ENCODE data around the gene NANOS2.

Gene NANOS2

DNA sequence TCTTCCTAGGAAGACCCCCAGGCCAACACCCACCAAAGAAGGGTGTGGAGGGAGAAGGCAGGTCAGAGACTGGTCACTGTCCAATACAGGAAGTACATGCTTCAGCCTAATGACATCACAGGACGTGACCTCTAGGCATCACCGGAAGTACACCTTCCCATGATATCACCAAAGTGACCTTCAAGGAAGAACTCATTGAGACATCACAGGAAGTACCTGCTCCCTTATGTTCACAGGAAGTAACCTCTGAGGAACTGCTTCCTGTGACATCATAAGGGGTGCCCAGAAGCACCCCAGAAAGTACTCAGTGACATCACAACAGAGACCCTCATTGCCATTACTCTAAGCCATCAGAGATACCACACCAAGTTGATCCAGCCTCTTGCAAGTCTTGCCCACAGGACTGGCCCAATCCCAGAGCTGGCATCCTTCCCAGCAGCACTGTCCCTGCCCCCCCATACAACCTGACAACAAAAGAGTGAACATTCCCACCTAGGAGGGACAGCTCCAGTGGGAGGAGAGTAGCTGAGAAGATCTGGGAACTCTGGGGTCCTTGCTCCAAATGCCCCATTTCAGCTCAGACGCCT, 24.2 kb upstream of the NANOS2 start:
- peaks cover 27% of the 10 kb centered on the region for H3K27me3 Mint-ChIP-seq
- H3K27ac Mint-ChIP-seq: no peak overlapping the region
- no peak overlapping the region for H3K4me3 Mint-ChIP-seq
- no peaks in the 10 kb centered on the region for H3K9me3 Mint-ChIP-seq
- H3K4me1 Mint-ChIP-seq: no peaks in the 10 kb centered on the region
- no peaks in the 10 kb centered on the region for H3K36me3 Mint-ChIP-seq

DNA sequence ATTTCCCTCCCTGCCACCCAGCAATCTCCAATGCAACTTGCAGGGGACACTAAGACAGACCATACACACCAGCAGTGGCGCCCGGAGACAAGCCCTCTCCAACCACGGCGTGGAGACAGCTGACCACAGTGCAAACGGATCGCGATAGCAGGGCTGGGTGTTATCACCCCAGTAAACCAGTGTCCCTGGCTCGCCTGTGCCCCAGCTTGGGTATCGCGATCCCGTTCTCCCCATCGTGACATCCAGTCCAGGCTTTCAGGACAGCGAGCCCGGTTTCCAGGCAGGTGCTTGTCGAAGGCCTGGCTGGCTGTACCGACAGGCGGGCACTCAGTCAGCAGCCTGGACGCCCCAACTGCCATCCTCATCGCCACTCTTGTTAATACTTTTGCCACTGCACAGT, 20.7 kb upstream of the NANOS2 start:
- no peaks in the 10 kb centered on the region for H3K9me3 Mint-ChIP-seq
- no peaks in the 10 kb centered on the region for H3K4me1 Mint-ChIP-seq
- H3K27me3 Mint-ChIP-seq: peaks cover 25% of the 10 kb centered on the region
- no peak overlapping the region for H3K27ac Mint-ChIP-seq
- H3K4me3 Mint-ChIP-seq: no peak overlapping the region
- H3K36me3 Mint-ChIP-seq: no peaks in the 10 kb centered on the region

DNA sequence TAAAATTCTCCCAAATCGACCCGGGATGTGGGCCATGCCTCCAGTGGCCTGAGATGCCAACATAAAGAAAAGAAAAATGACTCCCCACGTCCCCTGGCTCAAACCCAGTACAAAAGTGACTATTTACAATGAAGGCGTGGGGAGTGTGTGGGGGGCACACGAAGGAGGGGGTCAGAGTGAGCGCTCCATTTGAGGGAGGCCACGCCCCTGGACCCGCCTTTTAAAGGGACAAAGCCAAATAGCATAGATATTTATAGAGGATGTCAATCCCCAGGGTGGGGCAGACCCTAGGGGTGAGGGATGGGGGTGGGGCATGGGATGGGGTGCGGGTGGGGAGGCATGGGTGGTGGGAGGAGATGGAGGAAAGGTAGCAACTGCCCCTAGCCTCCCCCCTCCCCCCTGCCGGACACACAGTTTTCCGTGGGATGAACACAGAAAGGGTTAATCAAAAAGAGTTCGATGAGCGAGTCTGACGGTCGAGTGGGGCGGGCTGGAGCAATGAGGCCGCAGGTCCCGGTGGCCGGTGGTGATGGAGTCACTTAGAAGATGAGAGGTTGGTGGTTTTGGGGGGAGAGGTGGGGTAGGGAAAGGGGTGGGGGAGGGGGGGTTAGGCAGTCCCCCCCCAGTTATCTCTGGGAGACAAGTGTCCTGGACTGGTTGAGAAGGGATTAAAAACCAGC, 20.1 kb upstream of the NANOS2 start:
- Mint-ChIP-seq H3K27me3 (peaks cover 25% of the 10 kb centered on the region), H3K27ac (no peak overlapping the region), H3K4me3 (no peak overlapping the region), H3K36me3 (no peaks in the 10 kb centered on the region), H3K9me3 (no peaks in the 10 kb centered on the region), H3K4me1 (no peaks in the 10 kb centered on the region)

DNA sequence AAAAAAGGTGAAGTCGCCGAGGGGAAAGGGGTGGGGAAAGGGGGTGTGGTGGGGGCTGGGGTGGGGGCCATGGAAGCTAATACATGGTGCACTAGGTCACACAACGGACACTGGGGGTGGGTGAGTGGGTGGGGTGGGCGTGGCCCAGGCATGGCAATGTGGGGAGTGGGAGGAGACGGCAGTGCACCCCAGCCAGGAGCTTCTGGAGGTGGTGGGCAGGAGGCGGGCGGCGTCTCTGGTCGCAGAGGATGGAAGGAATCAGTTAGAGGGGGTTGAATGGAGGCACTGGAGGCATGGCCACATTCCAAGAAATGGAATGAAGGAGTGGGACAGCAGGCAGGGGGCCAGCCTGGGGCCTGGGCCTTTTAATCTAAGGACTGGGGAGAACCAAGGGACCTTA, 19.2 kb upstream of the NANOS2 start:
- Mint-ChIP-seq H3K36me3 (no peaks in the 10 kb centered on the region), H3K9me3 (no peaks in the 10 kb centered on the region), H3K27ac (no peak overlapping the region), H3K4me1 (no peaks in the 10 kb centered on the region), H3K27me3 (peaks cover 21% of the 10 kb centered on the region), H3K4me3 (no peak overlapping the region)

DNA sequence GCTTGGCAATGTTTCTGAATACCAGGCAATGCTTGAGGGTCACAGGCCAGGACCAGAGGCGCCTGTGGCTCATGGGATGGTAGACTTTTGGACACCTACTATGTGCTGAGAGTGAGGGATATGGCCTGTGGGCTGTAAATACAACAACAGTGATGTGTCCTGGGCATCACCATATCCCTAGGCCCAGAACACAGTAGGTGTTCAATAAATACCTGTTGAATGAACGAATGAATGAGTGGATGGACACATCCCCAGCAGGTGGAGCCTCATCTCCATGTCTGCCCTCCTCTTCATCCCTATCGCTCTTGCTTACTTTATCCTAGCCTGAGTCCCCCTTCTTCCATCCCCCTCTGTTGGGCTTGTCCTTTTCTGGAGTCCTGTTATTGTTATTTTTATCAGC, 16.5 kb upstream of the NANOS2 start:
- Mint-ChIP-seq H3K4me1 (peaks cover 9% of the 10 kb centered on the region), H3K36me3 (no peaks in the 10 kb centered on the region), H3K27ac (no peak overlapping the region), H3K4me3 (no peak overlapping the region), H3K27me3 (peaks cover 16% of the 10 kb centered on the region), H3K9me3 (no peaks in the 10 kb centered on the region)

DNA sequence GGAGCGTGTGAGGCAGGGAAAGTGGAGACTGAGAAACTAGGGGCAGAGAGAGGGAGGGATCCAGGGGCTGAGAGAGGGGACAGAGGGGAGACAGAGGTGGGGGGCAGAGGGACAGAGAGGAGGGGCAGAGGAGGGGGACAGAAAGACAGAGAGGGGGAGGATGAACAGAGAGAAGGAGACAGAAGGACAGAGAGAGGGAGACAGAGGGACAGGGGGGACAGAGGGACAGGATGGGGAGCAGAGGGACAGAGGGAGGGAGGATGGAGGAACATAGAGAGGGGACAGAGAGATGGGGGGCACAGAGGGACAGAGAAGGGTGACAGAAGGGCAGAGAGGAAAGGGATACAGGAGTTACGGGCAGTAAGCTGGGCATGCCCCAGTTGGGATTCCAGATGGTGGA, 14.7 kb upstream of the NANOS2 start:
- H3K36me3 Mint-ChIP-seq: no peaks in the 10 kb centered on the region
- no peaks in the 10 kb centered on the region for H3K9me3 Mint-ChIP-seq
- peaks cover 9% of the 10 kb centered on the region for H3K4me1 Mint-ChIP-seq
- peaks cover 6% of the 10 kb centered on the region for H3K27me3 Mint-ChIP-seq
- H3K27ac Mint-ChIP-seq: no peak overlapping the region
- H3K4me3 Mint-ChIP-seq: no peak overlapping the region

DNA sequence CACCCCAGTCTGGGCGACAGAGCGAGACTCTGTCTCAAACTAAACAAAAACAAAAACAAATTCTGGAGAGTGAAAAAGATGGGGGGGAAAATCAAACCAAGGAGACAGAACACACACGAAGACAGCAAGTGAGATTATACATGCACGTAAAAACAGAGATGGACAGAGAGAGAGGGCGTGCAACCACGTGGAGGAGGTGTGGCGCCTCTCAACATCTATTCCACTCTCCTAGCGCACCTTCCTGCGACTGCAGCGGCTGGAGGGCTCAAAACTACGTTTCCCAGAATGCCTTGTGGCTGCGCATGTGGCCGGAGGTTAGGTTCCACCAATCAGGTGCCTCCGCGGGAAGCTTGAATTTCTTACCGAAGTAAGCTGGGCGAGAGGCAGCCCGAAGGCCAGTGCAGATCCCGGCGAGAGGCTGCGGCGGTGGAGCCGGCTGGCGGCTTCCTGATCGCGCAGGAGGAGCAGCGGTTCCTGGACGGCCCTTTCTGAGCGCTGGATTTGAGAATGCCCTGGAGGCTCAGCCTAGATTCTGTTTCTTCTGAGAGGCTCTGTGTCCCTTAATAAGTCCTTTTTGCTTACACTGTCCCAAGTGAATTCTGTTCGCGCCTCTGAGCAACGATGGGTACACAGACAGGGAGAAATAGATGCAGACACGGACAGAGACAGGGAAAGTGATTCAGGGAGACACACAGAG, 13.1 kb upstream of the NANOS2 start:
- Mint-ChIP-seq H3K36me3 (no peaks in the 10 kb centered on the region), H3K9me3 (no peaks in the 10 kb centered on the region), H3K27ac (no peak overlapping the region), H3K4me1 (peaks cover 9% of the 10 kb centered on the region), H3K4me3 (no peak overlapping the region), H3K27me3 (peaks cover 2% of the 10 kb centered on the region)

DNA sequence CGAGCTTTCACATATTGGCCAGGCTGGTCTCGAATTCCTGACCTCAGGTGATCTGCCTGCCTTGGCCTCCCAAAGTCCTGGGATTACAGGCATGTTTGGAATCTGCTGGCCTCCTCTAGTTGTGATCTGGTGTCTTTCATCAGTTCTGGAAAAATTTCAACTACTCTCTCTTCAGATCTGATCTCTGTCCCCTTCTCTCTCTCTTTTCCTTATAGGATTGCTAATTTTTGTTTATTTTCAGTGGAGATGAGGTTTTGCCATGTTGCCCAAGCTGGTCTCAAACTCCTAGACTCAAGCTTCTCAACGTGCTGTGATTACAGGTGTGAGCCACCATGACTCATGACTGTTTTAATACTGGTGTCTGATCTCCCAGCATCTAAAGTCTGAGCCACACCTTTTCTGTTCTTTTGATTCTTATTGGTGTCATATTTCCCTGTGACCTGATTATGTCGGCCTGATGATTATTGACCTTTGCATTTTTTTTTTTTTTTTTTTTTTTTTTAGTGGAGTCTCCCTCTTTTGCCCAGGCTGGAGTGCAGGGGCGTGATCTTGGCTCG, 10.4 kb upstream of the NANOS2 start:
- H3K27ac Mint-ChIP-seq: no peak overlapping the region
- no peaks in the 10 kb centered on the region for H3K27me3 Mint-ChIP-seq
- no peaks in the 10 kb centered on the region for H3K9me3 Mint-ChIP-seq
- no peaks in the 10 kb centered on the region for H3K36me3 Mint-ChIP-seq
- H3K4me3 Mint-ChIP-seq: no peak overlapping the region
- H3K4me1 Mint-ChIP-seq: peaks cover 9% of the 10 kb centered on the region

DNA sequence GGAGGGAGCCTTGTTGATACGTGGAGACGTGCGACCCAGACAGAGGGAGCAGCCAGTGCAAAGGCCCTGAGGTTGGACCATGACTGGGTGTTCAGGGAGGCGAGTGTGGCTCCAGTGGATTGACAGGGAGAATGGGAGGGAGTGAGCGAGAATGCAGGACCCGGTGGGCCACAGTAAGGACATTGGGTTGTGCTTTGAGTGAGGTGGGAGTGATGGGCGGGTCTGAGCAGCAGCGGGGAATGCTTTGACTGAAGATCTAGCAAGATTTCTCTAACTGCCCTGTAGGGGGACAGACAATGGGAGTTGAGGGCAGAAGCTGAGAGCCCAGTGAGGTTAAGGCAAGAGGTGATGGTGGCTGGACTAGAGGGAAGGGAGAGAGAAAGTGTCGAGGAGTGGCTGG, 7.7 kb upstream of the NANOS2 start:
- H3K4me3 Mint-ChIP-seq: no peak overlapping the region
- no peak overlapping the region for H3K27ac Mint-ChIP-seq
- no peaks in the 10 kb centered on the region for H3K36me3 Mint-ChIP-seq
- H3K4me1 Mint-ChIP-seq: no peaks in the 10 kb centered on the region
- no peaks in the 10 kb centered on the region for H3K9me3 Mint-ChIP-seq
- no peaks in the 10 kb centered on the region for H3K27me3 Mint-ChIP-seq

DNA sequence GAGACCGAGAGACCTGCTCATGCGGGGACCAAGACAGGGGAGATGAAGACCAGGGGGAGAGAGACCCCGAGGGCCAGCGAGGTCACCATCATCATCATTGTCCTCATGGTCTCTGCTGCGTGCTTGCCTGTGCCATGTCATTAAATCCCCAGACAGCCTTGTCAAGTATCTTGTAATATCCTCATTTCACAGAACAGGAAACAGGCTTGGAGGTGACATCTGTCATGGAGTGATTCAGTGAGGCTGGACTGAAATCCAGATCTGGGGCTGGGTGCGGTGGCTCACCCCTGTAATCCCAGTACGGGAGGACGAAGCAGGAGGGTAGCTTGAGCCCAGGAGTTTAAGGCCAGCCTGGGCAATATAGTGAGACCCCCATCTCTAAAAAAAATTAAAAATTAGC, 5.9 kb upstream of the NANOS2 start:
- no peaks in the 10 kb centered on the region for H3K9me3 Mint-ChIP-seq
- peaks cover 4% of the 10 kb centered on the region for H3K27me3 Mint-ChIP-seq
- H3K27ac Mint-ChIP-seq: no peak overlapping the region
- no peaks in the 10 kb centered on the region for H3K4me1 Mint-ChIP-seq
- H3K36me3 Mint-ChIP-seq: no peaks in the 10 kb centered on the region
- no peak overlapping the region for H3K4me3 Mint-ChIP-seq

DNA sequence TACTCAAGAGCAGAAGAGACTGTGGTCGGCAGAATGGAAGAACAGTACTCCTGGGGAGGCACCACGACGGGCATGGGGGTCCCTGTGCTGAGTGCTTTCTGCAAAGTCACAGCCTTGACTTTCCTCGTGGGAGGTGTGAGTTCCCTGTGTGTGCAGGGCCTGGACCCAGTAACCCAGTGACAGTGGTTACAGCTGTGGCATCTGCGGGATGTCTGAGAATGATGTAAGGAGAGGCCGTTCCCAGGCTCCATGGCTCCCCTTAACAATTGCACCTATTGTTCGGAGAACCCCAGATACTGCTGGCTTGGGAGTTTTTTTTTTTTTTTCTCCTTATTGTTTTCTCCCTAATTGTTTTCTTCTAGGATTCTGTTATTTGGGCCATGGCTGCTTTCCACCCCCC, 5.1 kb upstream of the NANOS2 start:
- Mint-ChIP-seq H3K27ac (no peak overlapping the region), H3K36me3 (no peaks in the 10 kb centered on the region), H3K27me3 (peaks cover 6% of the 10 kb centered on the region), H3K9me3 (no peaks in the 10 kb centered on the region), H3K4me1 (no peaks in the 10 kb centered on the region), H3K4me3 (no peak overlapping the region)

DNA sequence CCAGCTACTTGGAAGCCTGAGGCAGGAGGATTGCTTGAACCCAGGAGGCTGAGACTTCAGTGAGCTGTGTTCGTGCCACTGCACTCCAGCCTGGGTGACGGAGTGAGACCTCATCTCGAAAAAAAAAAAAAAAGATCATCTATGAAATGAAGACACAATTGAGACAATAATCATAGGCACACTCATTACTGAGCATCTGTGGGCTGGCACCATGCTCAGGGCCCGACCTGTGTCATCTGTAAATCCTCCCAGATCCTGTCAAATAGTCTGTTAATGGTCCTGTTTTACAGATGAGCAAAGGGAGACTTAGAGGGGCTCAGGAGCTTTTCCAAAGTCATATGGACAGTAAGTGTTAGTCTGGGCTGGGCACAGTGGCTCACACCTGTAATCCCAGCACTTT, 4.1 kb upstream of the NANOS2 start:
- H3K27me3 Mint-ChIP-seq: peaks cover 7% of the 10 kb centered on the region

DNA sequence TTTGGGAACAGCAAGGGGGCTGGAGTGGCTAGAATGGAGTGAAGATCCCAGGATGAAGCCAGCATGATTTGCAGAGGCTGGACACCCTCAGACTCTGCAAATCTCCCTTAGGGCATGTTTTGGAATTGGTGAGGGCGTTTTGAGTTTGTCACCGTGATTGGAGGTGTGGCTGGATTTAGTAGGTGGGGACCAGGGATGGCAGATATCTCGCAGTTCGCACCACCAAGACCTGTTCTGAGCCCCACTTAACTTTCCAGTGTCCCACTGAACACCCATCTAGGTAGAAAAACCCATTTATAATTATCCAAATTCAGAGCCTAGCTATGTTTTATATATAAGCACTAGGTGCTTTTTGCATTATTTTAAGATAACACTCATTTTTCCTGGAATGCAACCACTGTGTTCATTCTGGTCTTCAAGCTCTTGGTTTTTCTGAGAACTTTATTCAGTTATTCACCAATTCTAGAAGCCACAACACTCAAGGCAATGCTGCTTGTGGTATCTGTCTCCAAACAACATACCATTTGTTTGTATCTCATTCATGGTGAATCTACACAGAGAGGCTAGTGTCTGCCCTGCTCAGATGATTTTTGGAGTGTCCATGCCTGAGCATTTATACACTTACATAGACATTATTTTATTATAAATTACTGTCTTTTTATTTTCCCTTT, 3.0 kb upstream of the NANOS2 start:
- Mint-ChIP-seq H3K4me1 (no peaks in the 10 kb centered on the region), H3K36me3 (no peaks in the 10 kb centered on the region), H3K9me3 (no peaks in the 10 kb centered on the region), H3K27ac (no peak overlapping the region), H3K27me3 (peaks cover 13% of the 10 kb centered on the region), H3K4me3 (no peak overlapping the region)

More for the DNA sequence above, 4.1 kb upstream of the NANOS2 start:
- H3K4me3 Mint-ChIP-seq: no peak overlapping the region
- H3K27ac Mint-ChIP-seq: no peak overlapping the region
- H3K36me3 Mint-ChIP-seq: no peaks in the 10 kb centered on the region
- H3K4me1 Mint-ChIP-seq: no peaks in the 10 kb centered on the region
- no peaks in the 10 kb centered on the region for H3K9me3 Mint-ChIP-seq

DNA sequence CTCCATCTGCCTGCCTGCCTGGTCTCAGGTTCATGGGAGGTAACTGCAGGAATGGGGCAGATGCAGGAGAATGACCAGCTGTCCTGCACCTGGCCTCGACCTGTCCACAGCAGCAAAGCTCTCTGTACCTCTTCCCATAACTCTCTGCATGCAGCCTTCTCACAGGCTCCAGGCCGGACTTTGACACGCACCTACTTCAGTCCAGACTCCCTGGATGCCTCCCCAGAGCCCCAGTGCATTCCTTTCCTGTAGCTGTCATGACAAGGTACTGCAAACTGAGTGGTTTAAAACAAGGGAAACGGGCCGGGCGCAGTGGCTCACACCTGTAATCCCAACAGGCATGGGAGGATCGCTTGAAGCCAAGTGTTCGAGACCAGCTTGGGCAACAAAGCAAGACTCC, 3.3 kb downstream of the NANOS2 start:
- no peak overlapping the region for H3K4me3 Mint-ChIP-seq
- H3K27ac Mint-ChIP-seq: no peak overlapping the region
- no peaks in the 10 kb centered on the region for H3K4me1 Mint-ChIP-seq
- H3K27me3 Mint-ChIP-seq: peaks cover 18% of the 10 kb centered on the region
- no peaks in the 10 kb centered on the region for H3K9me3 Mint-ChIP-seq
- H3K36me3 Mint-ChIP-seq: no peaks in the 10 kb centered on the region

DNA sequence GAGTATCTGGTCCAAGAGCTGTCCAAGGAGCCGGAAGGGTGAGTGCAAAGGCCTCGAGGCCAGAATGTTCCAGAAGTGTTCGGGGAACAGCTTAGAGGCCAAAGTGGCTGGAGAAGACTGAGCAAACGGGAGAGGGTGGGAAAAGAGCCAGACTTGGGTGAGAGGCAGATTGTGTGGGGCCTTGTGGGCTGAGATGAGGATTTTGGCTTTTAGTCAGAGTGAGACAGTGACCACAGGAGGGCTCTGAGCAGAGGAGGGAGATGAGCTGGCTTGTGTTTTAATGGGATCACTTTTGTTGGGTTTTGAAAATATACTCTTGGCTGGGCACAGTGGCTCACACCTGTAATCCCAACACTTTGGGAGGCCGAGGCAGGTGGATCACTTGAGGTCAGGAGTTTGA, 5.6 kb downstream of the NANOS2 start:
- no peak overlapping the region for H3K4me3 Mint-ChIP-seq
- no peaks in the 10 kb centered on the region for H3K9me3 Mint-ChIP-seq
- H3K27ac Mint-ChIP-seq: no peak overlapping the region
- H3K27me3 Mint-ChIP-seq: peaks cover 14% of the 10 kb centered on the region
- H3K4me1 Mint-ChIP-seq: no peaks in the 10 kb centered on the region
- H3K36me3 Mint-ChIP-seq: no peaks in the 10 kb centered on the region

DNA sequence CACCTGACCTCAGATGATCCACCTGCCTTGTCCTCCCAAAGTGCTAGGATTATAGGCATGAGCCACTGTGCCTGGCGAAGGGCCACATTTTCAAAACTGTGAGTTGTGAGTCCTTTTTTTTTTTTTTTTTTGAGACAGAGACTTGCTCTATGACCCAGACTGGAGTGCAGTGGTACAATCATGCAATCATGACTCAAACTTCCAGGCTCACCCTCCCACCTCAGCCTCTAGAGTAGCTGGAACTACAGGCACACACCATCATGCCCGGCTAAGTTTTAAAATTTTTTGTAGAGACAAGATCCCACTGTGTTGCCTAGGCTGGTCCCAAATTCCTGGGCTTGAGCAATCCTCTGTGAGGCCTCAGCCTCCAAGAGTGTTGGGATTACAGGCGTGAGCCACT, 8.4 kb downstream of the NANOS2 start:
- Mint-ChIP-seq H3K27me3 (peaks cover 4% of the 10 kb centered on the region), H3K4me3 (no peak overlapping the region), H3K36me3 (no peaks in the 10 kb centered on the region), H3K9me3 (no peaks in the 10 kb centered on the region), H3K27ac (no peak overlapping the region), H3K4me1 (peaks cover 3% of the 10 kb centered on the region)

Measured in activated naive CD4-positive, alpha-beta T cell treated with anti-CD3 and anti-CD28 coated beads, Interleukin-2, amount 50 U/mL, for 24 hours (primary cell).